CD4-positive, alpha-beta T cell treated with Interleukin-17A for 1 hour (primary cell): Measurements from ENCODE around the gene EVA1B.

Experiments used
- DNase-seq: peaks from one replicate; pipeline ENCODE4 v3.0.0-alpha.2; 2020

The EVA1B gene

DNA sequence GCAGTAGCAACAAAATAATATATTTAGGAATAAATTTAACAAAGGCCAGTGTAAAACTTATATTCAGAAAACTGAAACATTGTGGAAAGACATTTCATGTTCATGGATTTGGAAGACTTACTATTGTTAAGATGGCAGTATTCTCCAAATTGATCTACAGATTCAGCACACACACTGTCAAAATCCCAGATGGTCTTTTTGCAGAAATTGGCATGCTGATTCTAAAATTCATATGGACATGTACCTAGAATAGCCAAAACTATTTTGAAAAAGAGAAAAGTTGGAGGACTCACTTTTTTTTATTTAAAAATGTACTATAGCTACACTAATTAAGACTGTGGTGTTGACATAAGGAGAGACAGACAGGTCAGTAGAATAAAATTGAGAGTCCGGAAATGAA is 49.2 kb downstream of the EVA1B start:
- no peak for DNase-seq

DNA sequence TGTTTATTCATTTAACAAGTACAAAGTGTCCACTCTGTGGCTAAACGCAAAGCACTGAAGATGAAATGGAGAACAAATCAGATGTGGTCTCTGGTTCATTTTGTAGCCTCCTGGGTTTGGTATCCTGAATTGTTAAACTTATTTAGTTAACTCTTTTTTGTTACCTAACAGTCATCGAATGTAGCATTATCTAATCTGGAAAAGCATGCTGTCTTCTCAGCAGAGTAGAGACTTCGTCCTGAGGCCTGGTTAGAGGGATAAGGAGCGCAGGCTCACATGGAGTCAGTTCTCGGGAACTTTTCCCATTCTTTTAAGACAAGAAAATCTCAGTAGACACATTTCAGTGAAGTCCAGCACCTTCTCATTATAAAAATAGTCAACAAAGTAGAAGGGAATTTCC is 50.4 kb downstream of the EVA1B start:
- no peak for DNase-seq
